SW480 (cell line): ENCODE results near the gene FAM240A.
A peak's percentile ranks its signal among the peaks of the same experiment; 100 is the strongest.
"Not testable (repeated sequence)": the region's sequence is repeated elsewhere in the genome, so short reads cannot be mapped to it uniquely, and the experiment has no call there.

Source experiments
- DNase-seq: peaks from one replicate; pipeline ENCODE4 v3.0.0-alpha.2; 2016; ENCODE audit warnings: low spot score

Gene FAM240A

DNA sequence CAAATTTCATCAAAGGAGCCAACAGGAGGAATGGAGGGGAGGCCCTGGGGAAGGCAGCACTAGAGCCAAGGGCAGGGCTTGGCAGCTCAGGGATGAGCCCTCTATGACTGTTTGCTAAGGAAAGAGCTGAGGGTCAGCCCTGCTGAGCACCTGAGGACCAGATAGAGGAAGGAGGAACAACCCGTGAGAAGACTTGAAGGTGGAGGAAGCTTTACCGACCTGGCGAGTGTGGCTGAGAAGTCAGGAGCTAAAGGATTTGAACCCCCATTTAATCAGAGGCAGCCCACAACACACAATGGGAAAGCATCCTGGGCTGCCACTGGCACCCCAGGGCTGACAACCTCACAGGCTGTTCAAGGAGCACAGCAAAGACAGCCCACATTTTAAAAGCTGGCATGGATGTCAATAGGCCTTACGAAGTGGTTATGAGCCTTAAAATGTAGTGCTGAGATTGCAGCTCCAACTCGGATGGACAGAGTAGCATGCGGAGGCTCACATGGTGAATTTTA is 25.5 kb upstream of the FAM240A start:
- DNase-seq, result no peak

DNA sequence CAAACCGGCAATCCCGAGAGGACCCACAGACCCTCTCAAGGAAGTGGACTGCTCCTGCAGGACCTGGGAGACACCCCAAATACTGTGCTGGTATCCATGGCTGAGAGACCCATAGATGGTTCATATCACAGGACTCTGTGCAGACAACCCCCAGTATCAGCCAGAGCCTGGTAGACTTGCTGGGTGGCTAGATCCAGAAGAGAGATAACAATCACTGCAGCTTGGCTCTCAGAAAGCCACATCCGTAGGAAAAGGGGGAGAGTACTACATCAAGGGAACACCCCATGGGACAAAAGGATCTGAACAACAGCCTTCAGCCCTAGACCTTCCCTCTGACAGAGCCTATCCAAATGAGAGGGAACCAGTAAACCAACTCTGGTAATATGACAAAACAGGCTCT is 25.1 kb upstream of the FAM240A start:
- DNase-seq, result not testable (repeated sequence)

DNA sequence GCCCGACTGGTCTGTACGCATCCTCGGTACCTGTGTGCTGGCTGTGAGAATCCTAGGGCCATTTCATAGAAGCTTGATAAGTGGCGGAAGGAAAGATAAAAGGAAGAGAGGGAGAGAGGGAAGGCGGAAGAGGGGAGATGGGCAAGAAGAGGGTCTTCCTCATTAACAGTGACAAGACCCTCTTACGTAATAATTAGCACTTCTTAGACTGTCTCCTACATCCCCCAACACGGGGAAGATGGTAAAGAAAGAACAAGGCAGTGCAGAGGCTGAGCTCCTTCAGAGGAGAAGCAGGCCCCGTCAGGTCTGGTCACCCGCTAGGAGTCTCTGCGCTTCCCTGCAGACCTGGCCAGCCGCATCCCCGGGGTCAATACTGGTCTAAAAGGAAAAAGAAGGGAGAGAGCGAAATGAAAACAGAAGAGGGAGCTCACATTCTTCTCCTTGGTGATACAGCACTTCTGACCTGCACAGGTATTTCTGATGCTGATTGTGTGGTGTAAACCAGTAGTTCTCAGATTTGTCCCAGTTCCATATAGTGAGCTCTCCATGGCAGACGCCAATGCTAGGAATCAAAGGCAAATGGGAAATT is 19.0 kb upstream of the FAM240A start:
- DNase-seq, result no peak

DNA sequence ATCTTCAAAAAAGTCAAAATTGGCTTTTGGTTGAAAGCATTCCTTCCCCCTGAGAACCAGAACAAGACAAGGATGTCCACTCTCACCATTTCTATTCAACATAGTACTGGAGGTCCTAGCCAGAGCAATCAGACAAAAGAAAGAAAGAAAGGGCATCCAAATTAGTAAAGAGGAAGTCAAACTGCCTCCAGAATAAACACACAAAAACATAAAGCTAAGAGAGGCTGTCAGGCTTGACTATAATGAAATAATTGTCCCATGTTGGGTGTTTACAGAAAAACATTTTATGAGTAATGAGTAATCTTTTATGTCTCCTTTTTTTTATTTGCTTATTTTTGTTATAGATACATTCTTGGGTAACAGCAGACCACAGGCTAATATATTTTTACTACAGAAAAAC is 18.3 kb upstream of the FAM240A start:
- DNase-seq, result no peak

DNA sequence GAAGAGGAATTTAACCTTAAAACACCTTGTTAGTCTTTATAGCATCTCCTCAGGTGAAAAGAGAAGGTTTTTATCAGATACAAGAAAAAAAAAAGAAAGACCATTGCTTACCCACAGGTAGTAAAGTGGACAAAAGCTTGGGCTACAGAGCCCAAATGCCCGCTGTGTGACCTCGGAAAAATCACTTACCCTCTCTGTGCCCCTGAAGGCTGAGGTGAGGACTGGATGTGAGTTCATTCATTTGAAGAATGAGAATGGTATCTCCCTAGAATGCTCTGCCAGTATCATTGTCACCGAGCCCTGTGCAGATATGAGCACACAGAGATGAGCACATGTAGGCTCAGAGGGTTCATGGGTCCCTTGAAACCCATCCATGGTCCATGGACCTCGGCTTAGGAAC is 17.6 kb upstream of the FAM240A start:
- no peak for DNase-seq

DNA sequence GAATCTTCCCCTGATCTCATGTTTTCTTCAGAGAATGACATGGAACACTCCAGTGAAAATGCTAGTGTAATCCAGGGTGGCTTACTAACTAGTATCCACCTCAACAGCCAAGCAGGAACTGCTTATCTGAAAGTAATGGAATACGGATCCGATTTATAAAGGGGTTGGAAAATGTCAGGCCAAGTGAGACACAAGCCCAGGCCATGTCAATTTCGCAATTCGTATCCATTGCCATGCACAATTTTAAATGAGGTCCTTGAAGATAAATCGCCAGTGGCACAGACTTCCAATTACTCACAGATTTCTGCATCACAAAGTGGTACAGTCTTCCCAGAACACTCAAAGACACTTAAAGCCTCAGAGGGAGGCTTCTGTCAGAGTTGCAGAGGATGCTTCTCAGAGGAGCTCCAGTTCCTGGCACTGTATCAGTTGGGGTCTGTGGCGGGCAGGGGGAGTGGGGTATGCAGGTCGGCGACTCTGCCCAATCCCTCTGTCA is 16.5 kb upstream of the FAM240A start:
- no peak for DNase-seq

DNA sequence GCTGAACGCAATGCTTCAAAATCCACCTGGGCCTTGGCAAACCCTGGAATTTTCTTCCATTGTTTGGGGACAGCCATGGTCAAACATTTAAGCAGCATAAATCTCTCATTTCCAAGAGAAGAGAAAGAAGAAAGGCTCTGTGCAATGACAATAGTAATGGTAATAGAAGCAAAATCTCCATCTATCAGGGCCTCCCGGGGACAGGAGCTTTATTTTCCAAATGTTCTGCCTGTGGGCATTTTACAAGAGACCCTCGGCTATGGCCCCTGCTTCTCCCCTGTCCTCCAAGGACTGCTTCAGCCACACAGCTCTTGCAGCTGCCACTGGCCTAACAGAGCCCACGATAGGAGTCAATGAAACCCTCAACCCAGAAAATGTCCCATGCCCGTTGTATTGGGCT is 12.7 kb upstream of the FAM240A start:
- no peak for DNase-seq

DNA sequence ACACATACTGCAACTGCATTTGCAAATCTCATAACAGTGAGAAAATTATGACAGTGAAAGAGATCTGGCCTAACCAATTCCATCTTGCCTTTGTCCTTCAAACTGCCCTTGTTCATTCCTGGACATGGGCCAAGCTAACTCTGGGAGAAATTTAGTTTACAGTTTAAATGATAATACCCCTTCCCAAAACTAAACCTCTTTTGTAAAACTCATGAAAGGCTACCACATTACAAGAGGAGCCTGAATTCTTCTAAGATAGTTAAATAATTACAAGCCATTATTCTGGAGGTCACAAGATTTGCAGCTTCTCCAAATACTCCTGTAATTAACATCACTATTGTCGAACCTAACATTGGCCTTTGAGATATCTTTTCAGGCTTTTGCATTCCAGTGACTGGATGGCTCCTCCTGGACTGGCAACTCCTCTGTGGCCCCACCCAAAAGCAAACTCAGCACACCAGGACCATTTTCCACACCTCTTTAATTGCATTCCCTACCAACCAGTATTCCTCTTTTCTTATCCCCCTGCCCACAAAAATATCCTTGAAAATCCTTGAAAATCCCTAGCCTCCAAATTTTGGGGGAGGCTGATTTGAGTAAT is 8.8 kb upstream of the FAM240A start:
- DNase-seq, result no peak

DNA sequence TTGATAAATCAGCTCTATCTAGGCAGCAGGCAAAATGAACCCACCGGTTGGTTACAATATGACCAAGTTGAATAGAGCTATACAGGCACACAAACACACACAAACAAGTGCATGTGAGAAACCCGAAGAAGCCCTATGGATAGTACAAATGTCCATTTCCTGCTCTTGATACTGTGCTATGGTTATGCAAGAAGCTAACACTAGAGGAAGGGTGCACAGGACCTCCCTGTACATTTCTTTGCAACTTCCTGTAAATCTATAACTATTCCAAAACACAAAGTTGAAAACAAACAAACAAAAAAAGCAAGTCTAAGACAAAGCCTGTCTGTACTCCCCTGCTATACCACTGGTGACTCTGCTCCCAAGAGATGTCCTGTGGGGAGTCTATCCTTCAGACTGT is 8.2 kb upstream of the FAM240A start:
- no peak for DNase-seq

DNA sequence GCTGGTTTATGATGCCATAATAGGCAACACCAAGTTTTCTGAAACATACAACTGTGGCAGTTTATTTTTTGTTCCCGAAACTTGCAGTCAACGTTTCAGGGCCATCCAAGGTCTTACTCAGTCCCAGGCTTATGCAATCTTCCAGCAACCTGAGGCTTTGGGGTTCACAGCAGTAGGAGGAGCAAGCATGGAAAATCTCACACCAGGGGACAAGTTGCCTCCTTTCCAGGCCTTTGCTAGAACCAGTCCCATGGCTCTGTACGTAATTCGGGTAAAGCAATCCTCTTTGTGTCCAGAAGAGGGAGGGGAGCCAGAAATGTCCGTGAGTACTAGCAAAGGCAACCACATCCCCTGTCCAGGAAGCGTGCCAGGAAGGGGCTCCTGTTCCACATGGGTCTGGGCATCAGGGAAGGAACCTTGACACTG is 4.7 kb upstream of the FAM240A start:
- peak; percentile 12 for DNase-seq

DNA sequence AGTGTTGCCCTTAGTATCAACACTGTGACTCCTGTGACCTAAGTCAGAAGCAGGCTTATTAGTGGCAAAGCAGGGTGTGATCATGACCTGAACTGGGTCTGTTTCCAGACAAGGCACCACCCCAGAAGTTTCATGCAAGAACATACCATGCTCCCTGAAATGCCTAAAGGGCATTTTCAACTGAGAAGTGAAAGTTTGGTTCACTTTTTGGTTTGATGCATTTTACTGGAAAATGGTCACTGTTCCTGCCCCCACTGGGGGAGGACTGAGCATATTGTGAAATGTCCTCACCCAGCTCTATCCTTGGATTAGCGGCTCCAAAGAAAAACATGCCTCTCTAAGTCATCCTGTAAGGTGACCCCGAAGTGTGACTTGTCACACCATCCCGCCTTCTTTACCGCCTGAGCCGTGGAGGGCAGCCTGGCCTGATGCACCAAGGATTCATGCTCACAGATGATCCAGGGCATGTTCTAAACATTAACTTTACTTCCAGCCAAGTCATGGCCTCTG is 3.1 kb upstream of the FAM240A start:
- DNase-seq, result no peak

DNA sequence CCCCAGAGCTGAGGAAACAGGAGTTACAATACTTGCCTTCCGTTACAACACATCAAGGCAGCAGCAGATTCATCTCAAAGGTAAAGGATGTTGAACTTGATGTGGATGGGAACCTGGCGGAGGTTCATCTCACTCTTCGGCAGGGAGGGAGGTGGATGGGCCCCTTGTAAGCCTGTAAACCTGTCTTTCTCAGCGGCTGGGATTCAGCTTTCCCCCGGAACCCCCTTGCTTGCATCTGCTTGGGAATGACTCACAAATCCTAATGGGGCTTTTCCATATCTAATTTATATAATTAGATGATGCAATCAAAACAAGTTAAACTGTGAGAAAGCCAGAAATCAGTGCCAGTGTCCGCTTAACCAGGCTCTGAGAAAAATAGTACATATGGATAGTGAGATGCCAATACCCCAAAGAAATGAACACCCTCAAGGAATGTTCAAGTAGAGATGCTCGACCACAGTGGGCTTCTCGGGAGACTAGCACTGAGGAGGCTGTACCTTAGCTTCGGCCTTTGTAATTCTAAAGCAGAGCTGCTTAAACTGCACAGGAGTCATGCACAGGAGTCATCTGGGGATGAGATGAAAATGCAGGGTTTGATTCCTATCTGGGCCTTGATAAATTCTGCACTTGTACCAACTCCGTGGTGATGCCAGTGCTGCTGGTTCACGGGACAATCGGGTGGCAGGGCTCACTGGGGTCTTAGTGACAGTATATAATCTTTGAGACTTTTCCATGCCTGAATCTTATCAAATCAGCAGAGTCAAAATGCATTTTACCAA is 2.2 kb upstream of the FAM240A start:
- no peak for DNase-seq

DNA sequence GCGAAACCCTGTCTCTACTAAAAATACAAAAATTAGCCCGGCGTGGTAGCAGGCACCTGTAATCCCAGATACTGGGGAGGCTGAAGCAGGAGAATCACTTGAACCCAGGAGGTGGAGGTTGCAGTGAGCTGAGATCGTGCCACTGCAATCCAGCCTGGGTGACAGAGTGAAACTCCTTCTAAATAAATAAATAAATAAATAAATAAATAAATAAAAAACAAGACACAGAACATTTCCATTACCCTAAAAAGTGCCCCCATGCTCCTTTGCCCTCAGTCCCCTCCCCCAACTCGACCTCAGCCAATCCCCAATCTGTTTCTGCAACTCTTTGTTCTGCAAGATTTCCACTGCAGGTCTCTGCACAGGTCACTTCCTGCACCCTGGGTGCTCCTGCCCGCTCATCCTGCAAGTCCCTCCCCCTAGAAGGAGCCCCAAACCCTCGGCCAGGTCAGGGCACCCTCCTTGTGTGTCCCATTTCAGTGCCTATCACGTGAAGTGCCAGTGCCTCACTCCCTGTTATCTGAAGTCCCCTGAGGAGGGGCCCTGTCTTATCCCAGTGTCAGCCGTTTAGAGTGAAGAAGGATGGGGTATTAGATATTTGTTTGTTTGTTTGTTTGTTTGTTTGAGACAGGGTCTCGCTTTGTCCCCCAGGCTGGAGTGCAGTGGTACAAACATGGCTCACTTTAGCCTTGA is 1.1 kb downstream of the FAM240A start:
- no peak for DNase-seq

DNA sequence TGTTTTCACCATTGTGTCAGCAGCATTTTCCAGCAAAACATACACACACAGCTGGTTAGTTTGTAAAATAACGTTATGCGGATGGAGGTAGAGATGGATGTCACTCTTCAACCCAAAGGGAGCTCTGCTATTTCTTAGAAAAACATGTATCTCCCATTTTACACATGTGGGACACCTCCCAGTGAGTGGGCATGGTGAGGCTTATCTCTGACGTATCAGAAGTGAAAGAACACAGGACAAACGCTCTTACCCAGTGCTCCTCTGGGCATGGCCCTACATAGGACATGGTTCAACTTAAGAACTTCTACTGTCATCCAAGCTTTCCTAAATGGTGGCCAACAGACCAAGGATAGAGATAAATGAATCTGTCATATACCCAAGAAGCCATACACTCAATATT is 2.1 kb downstream of the FAM240A start:
- no peak for DNase-seq

DNA sequence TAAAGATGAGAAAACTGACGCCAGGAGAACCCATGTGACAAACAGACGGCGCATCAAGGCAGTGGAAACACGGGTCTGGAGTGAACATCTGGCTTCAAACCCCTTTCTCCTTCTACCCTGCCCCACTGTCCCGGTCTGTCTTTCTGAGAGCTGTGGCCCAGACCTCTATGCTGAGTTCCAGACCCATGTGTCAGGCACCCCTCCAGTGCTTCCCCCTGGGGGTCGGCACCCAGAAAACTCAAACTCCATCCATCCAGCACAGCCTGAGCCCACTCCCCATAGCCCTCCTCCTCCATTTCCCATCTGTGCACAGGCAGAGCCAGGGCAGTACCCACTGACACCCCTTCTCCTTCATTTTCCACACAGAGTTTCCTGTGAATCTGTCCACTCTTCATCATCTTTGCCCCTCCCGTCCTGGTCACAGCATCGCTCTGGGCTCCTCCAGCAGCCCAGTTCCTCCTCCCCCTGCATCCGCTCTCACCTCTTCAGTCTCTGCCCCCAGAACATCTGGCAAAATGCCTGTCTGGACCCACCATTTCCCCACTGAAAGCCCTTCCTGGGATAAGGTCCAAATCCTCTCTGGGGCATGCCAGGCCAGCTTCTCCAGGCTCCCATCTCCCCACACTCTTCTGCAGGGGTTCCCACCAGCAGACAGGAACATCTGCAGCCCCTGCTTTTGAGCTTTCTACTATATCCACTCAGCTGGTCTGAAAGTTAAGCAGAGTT is 2.9 kb downstream of the FAM240A start:
- DNase-seq, result no peak

DNA sequence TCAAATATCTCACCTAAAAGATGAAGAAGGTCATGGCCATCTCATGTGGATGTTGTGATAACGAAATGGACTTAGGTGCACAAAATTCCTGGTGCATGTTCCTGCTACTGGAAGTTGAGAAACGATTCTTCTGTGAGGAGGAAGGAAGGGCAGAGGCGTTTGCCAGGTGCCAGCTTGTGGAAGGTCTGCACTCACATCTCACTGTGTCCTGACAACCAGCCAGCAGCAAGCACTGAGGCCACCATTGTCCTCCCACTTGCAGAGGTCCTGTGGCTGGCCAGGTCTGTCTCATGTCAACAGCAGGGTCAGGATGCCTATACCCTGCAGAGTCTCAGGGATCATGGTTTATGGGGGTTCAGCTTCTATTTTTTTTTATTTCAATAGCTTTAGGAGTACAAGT is 3.7 kb downstream of the FAM240A start:
- DNase-seq, result no peak

DNA sequence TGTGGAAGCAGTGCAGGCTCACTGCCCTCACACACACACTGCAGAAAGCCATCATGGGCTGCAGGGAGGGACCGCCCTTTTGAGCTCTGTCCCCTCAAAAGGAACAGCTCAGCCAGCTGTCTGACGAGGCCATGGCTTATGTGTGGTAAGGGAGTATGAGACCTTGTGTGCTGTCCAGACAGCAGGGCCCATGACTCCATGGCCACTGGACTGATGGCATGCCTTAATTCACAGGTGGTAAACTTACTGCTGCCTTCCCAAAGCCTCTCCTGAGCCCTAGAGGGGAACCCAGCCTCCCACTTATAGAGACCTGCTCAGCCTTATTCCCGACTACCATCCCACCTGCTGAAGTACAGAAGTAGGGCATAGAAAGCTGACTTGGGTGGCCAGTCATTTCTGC is 5.6 kb downstream of the FAM240A start:
- DNase-seq, result no peak

DNA sequence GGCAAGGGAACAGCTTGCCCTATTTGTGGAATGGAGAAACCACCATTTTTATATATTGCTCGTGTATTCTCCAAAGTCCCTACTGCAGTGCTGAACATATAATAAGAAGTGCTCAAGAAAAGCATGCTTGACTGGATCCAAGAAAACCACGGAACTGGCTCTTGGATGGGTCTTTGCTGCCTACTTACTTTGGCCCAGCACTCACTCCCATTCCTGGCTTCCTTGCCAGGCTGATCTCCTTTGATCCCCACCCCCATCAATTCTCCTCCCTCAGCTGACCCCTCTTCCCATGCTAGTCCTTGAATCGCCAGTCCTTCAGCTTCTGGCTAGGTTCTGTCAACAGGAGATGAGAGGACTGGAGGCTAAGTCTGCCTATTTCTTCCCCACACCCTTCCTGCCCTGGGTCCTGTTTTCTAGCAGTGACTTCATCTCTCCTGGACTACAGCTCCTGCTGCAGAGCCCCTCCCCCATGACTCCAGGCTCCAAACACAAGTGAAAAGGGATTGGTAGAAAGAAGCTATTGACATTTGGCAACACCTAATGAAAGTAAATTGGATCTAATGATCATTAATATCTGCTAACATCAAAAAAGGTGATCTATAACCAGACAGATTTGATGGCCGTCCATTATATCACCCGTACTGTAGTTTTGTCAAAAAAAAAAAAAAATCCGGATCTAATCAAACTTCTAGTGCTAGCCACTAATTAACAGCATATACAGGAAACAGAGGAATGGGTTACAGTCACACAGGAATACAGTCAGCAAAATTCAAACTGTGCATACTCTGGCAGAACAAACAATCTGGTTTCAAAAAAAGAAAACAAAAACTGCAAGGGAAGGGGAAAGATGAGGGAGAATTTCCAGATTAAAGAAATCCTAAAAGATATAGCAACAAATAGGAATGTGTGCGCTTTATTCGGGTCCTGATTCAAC is 7.8 kb downstream of the FAM240A start:
- no peak for DNase-seq

DNA sequence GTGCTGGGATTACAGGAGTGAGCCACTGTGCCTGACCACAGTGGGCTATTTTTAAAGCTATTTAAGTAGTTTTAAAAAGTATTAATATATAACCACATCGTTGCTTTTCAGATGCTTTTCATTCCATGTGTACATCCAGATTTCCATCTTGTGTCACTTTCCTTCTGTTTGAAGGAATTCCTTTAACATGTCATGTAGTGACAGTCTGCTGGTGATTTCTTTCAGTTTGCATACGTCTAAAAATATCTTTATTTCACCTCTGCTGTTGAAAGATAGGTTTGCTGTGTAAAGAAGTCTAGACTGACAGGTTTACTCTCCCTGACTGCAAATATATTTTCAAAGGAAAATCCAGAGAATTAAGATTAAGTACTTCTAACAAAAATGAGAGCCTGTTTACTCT is 12.2 kb downstream of the FAM240A start:
- DNase-seq, result no peak

DNA sequence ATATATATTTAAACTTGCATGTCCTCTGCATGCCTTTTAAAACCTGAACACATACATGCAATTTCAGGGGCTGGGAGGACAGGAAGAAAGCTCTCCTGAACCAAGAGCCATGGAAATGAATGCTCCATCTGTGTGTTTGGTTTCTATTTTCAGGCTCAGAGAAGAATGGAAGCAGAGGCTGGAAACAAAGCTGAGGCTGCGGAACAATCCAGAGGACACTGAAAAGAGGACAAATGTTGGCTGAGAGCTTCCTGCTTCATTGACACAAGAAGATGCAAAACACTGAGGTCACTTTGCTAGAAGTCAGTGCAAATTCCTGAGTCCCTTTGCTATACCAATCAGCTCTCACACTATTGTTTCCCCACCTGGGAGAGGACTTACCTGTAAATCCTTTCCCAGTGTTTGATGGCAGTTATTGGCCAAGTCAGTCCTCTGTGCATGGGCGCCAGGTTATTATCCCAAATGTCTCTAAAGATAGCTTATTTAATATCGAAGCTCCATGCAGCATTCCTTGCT is 12.7 kb downstream of the FAM240A start:
- DNase-seq, result no peak
